Fibroblast of gingiva (primary cell): ENCODE data around the gene ANKRD11.

ENCODE experiments used
- DNase-seq: peaks from one replicate; pipeline ENCODE4 v3.0.0-alpha.2; 2011; ENCODE audit warnings: low read depth

The ANKRD11 gene

GRCh38 chr16:89381788-89382187 is 108.6 kb downstream of the ANKRD11 start:
- DNase-seq, result no peak

- DNase-seq, result no peak
These were observed 109.7 kb downstream of the ANKRD11 start for GRCh38 chr16:89380681-89381080.

- peak; percentile 38 for DNase-seq
These were observed 111.2 kb downstream of the ANKRD11 start for GRCh38 chr16:89378947-89379771.

GRCh38 chr16:89377453-89377848 is 112.9 kb downstream of the ANKRD11 start:
- no peak for DNase-seq

- DNase-seq, result no peak
These were observed 113.4 kb downstream of the ANKRD11 start for GRCh38 chr16:89376812-89377452.

- DNase-seq, result no peak
These were observed 114.7 kb downstream of the ANKRD11 start for GRCh38 chr16:89375686-89376085.

GRCh38 chr16:89375021-89375420 is 115.3 kb downstream of the ANKRD11 start:
- no peak for DNase-seq

GRCh38 chr16:89374393-89374960 is 115.9 kb downstream of the ANKRD11 start:
- no peak for DNase-seq

GRCh38 chr16:89373355-89374110 is 116.8 kb downstream of the ANKRD11 start:
- DNase-seq, result no peak

- DNase-seq, result no peak
These were observed 118.3 kb downstream of the ANKRD11 start for GRCh38 chr16:89371968-89372634.

GRCh38 chr16:89371386-89371785 is 119.0 kb downstream of the ANKRD11 start:
- no peak for DNase-seq

- no peak for DNase-seq
These were observed 119.8 kb downstream of the ANKRD11 start for GRCh38 chr16:89370601-89371000.

- no peak for DNase-seq
These were observed 120.3 kb downstream of the ANKRD11 start for GRCh38 chr16:89370081-89370511.

- DNase-seq, result peak; percentile 46
These were observed 121.0 kb downstream of the ANKRD11 start for GRCh38 chr16:89369266-89369895.

GRCh38 chr16:89368604-89369249 is 121.6 kb downstream of the ANKRD11 start:
- DNase-seq, result no peak

GRCh38 chr16:89367538-89367915 is 122.8 kb downstream of the ANKRD11 start:
- DNase-seq, result no peak

GRCh38 chr16:89366561-89367537 is 123.5 kb downstream of the ANKRD11 start:
- no peak for DNase-seq

- no peak for DNase-seq
These were observed 124.4 kb downstream of the ANKRD11 start for GRCh38 chr16:89365996-89366395.

- no peak for DNase-seq
These were observed 125.3 kb downstream of the ANKRD11 start for GRCh38 chr16:89365044-89365467.

- no peak for DNase-seq
These were observed 125.8 kb downstream of the ANKRD11 start for GRCh38 chr16:89364606-89365005.
